WTC11 (cell line): ENCODE results near the gene MYL6B. TPM values are rescaled to one million over a fixed set of nuclear protein-coding genes. Genes with fewer than 3 reads are reported as not detected.

Experiments
- ATAC-seq: fragments of 200-7000 bp; cut with Tn5 transposase; 2 replicates; pipeline ENCODE4 v1.10.0; 2021; ENCODE audit warnings: mild to moderate bottlenecking, moderate library complexity
- CTCF ChIA-PET: fragments of 300-600 bp; sonication (Branson Sonifier 250); formaldehyde crosslinking; loops from one replicate; lab custom pipeline; 2021; ENCODE audit warnings: antibody characterized with exemption; lab: Charles Lee
- POLR2A ChIA-PET: fragments of 350-600 bp; sonication (Branson Sonifier 250); formaldehyde crosslinking; loops from one replicate; lab custom pipeline; 2021; ENCODE audit warnings: antibody characterized with exemption; lab: Charles Lee
- DNase-seq: peaks from one replicate; pipeline ENCODE4 v3.0.0; 2021; ENCODE audit warnings: low spot score
- H3K27ac Mint-ChIP-seq: 2 replicates; pipeline ENCODE4 v1.8.0; 2021; ENCODE audit warnings: mixed read lengths
- H3K27me3 Mint-ChIP-seq: 2 replicates; pipeline ENCODE4 v1.8.0; 2021; ENCODE audit warnings: low read depth, mild to moderate bottlenecking, moderate library complexity, mixed read lengths
- H3K36me3 Mint-ChIP-seq: 2 replicates; pipeline ENCODE4 v1.8.0; 2021; ENCODE audit warnings: mixed read lengths
- H3K4me1 Mint-ChIP-seq: 2 replicates; pipeline ENCODE4 v1.8.0; 2022; ENCODE audit warnings: mixed read lengths
- H3K4me3 Mint-ChIP-seq: 2 replicates; pipeline ENCODE4 v1.8.0; 2021; ENCODE audit warnings: mild to moderate bottlenecking, moderate library complexity, mixed read lengths
- H3K9me3 Mint-ChIP-seq: 2 replicates; pipeline ENCODE4 v1.8.0; 2021; ENCODE audit warnings: mixed read lengths
- ELF4 ChIP-seq: sonication (generic); formaldehyde crosslinking; IDR thresholded peaks from 2 replicates; pipeline ENCODE4 v1.8.1; 2022; ENCODE audit warnings: low read depth, mild to moderate bottlenecking, moderate library complexity, missing genetic modification reagents
- ETV6 ChIP-seq: sonication (generic); formaldehyde crosslinking; IDR thresholded peaks from 2 replicates; pipeline ENCODE4 v1.8.1; 2022; ENCODE audit warnings: mild to moderate bottlenecking, missing genetic modification reagents
- FOXJ3 ChIP-seq: sonication (generic); formaldehyde crosslinking; IDR thresholded peaks from 2 replicates; pipeline ENCODE4 v1.9.0; 2021; ENCODE audit warnings: missing genetic modification reagents, mild to moderate bottlenecking, borderline replicate concordance
- GABPB1 ChIP-seq: sonication (generic); formaldehyde crosslinking; IDR thresholded peaks from 2 replicates; pipeline ENCODE4 v1.8.1; 2023; ENCODE audit warnings: mild to moderate bottlenecking, missing genetic modification reagents
- HMGA2 ChIP-seq: fragments of 250-450 bp; sonication (Bioruptor Pico); IDR thresholded peaks from 2 replicates; pipeline ENCODE4 v1.4.0; 2021; ENCODE audit warnings: mild to moderate bottlenecking, moderate library complexity
- KAT7 ChIP-seq: sonication (generic); formaldehyde crosslinking; IDR thresholded peaks from 2 replicates; pipeline ENCODE4 v1.8.1; 2023; ENCODE audit warnings: missing genetic modification reagents, mild to moderate bottlenecking, borderline replicate concordance
- ZNF138 ChIP-seq: sonication (generic); formaldehyde crosslinking; conservative IDR thresholded peaks from 2 replicates; pipeline ENCODE4 v1.8.1; 2022; ENCODE audit warnings: mild to moderate bottlenecking, moderate library complexity, missing genetic modification reagents
- ZNF219 ChIP-seq: sonication (generic); formaldehyde crosslinking; IDR thresholded peaks from 2 replicates; pipeline ENCODE4 v1.8.0; 2023; ENCODE audit warnings: missing genetic modification reagents, mild to moderate bottlenecking, borderline replicate concordance
- ZNF416 ChIP-seq: fragments of 250-450 bp; sonication (Bioruptor Pico); IDR thresholded peaks from 2 replicates; pipeline ENCODE4 v1.9.0; 2021; ENCODE audit warnings: mild to moderate bottlenecking, inconsistent platforms
- ZNF671 ChIP-seq: fragments of 250-450 bp; sonication (Bioruptor Pico); IDR thresholded peaks from 2 replicates; pipeline ENCODE4 v1.8.0; 2021; ENCODE audit warnings: mild to moderate bottlenecking
- total RNA-seq: library from RNA; stranded (reverse); gene quantifications from 3 replicates; pipeline ENCODE4 v1.2.3, GENCODE V29; 2021
- TF ChIP-seq, protein P1 (sequence below): fragments of 250-450 bp; sonication (Bioruptor Pico); conservative IDR thresholded peaks from 2 replicates; pipeline ENCODE4 v1.9.0; 2021; ENCODE audit warnings: mild to moderate bottlenecking
- TF ChIP-seq, protein P2 (sequence below): fragments of 250-450 bp; sonication (Bioruptor Pico); IDR thresholded peaks from 2 replicates; pipeline ENCODE4 v1.9.0; 2021; ENCODE audit warnings: mild to moderate bottlenecking, borderline replicate concordance
- TF ChIP-seq, protein P3 (sequence below): sonication (generic); formaldehyde crosslinking; conservative IDR thresholded peaks from 2 replicates; pipeline ENCODE4 v1.8.1; 2023; ENCODE audit warnings: mild to moderate bottlenecking, low read depth, missing genetic modification reagents, moderate library complexity
- TF ChIP-seq, protein P4 (sequence below): sonication (generic); formaldehyde crosslinking; IDR thresholded peaks from 2 replicates; pipeline ENCODE4 v1.8.1; 2023; ENCODE audit warnings: mild to moderate bottlenecking, missing genetic modification reagents, moderate library complexity
- TF ChIP-seq, protein P5 (sequence below): fragments of 250-450 bp; sonication (Bioruptor Pico); IDR thresholded peaks from 2 replicates; pipeline ENCODE4 v1.8.0; 2021; ENCODE audit warnings: mild to moderate bottlenecking
- TF ChIP-seq, protein P6 (sequence below): fragments of 250-450 bp; sonication (Bioruptor Pico); IDR thresholded peaks from 2 replicates; pipeline ENCODE4 v1.9.0; 2021; ENCODE audit warnings: mild to moderate bottlenecking

Gene MYL6B
- total RNA-seq, 1 experiment from 2014 or later, result 173 TPM

DNA sequence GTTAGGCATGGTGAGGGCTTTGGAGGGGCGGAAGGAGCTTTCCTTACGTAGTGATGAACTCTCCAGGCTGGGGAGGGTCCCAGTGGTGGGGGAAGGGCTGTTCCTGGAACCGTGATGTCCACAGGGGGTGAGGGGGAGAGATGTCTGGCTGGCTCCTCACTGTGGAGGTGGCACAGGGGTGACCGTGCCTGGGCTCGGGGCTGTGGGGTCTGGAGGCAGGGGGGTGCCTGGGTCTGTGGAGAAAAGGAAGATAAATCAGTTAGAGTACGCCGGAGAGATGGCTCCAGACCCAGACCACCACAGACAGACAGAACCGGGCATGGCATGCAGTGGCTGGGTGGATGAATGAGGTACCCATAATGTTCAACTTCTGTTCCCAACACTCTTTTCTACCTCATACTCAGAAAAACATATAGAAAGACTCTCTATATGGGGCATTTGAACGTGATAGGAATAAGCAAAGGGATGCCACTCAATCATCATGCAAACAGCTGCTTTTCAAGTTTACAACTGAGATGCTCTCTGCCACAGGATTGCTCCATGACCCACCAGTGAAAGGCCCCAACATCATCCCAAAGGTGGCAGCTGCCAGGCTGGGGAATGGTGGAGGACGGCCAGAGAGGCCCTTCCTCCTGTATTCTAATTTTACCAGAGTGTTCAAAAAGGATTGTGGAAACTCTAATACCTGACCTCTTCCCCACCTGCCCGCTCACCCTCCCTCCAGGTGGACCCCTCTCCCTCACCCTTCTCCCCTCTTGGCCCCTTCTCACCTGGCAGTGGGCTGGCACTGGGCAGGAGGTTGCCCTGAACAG, 11.4 kb downstream of the MYL6B start:
- DNase-seq, result no peak
- TF ChIP-seq, protein P1, sequence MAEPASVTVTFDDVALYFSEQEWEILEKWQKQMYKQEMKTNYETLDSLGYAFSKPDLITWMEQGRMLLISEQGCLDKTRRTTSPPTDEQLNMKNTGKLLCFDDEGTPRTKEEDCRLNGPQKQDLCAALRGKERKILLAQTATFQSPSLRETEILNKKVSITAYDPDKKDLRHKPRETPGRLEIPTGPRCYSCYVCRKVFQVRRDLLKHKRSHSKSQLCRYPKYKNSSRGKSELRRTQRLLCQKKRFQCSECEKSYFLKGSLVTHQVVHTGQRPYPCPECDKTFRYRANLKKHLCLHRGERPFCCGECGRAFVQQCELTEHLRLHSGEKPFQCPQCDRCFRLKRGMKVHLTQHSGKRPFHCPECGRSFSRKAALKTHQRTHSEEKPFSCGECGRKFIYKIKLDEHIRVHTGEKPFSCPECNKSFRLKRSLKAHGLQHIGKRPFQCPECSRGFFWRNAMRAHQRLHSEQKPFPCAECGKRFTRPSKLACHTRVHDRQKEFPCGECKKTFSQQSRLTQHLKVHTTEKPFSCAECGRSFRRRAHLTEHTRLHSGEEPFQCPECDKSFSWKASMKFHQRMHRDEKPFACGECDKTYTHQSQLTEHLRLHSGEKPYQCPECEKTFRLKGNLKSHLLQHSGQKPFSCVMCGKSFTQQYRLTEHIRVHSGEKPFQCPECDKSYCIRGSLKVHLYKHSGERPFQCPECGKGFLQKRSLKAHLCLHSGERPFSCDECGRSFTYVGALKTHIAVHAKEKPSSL (CRISPR knock-in tag), result peak; percentile 73
- TF ChIP-seq, protein P2, sequence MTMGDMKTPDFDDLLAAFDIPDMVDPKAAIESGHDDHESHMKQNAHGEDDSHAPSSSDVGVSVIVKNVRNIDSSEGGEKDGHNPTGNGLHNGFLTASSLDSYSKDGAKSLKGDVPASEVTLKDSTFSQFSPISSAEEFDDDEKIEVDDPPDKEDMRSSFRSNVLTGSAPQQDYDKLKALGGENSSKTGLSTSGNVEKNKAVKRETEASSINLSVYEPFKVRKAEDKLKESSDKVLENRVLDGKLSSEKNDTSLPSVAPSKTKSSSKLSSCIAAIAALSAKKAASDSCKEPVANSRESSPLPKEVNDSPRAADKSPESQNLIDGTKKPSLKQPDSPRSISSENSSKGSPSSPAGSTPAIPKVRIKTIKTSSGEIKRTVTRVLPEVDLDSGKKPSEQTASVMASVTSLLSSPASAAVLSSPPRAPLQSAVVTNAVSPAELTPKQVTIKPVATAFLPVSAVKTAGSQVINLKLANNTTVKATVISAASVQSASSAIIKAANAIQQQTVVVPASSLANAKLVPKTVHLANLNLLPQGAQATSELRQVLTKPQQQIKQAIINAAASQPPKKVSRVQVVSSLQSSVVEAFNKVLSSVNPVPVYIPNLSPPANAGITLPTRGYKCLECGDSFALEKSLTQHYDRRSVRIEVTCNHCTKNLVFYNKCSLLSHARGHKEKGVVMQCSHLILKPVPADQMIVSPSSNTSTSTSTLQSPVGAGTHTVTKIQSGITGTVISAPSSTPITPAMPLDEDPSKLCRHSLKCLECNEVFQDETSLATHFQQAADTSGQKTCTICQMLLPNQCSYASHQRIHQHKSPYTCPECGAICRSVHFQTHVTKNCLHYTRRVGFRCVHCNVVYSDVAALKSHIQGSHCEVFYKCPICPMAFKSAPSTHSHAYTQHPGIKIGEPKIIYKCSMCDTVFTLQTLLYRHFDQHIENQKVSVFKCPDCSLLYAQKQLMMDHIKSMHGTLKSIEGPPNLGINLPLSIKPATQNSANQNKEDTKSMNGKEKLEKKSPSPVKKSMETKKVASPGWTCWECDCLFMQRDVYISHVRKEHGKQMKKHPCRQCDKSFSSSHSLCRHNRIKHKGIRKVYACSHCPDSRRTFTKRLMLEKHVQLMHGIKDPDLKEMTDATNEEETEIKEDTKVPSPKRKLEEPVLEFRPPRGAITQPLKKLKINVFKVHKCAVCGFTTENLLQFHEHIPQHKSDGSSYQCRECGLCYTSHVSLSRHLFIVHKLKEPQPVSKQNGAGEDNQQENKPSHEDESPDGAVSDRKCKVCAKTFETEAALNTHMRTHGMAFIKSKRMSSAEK (CRISPR knock-in tag), result peak; percentile 49; the same call in 1 of the 2 replicates
- TF ChIP-seq, protein P3, sequence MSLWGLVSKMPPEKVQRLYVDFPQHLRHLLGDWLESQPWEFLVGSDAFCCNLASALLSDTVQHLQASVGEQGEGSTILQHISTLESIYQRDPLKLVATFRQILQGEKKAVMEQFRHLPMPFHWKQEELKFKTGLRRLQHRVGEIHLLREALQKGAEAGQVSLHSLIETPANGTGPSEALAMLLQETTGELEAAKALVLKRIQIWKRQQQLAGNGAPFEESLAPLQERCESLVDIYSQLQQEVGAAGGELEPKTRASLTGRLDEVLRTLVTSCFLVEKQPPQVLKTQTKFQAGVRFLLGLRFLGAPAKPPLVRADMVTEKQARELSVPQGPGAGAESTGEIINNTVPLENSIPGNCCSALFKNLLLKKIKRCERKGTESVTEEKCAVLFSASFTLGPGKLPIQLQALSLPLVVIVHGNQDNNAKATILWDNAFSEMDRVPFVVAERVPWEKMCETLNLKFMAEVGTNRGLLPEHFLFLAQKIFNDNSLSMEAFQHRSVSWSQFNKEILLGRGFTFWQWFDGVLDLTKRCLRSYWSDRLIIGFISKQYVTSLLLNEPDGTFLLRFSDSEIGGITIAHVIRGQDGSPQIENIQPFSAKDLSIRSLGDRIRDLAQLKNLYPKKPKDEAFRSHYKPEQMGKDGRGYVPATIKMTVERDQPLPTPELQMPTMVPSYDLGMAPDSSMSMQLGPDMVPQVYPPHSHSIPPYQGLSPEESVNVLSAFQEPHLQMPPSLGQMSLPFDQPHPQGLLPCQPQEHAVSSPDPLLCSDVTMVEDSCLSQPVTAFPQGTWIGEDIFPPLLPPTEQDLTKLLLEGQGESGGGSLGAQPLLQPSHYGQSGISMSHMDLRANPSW (CRISPR knock-in tag), result no peak
- TF ChIP-seq ZNF671 (CRISPR knock-in tag), result peak; percentile 82
- TF ChIP-seq ELF4, result no peak
- TF ChIP-seq FOXJ3 (CRISPR knock-in tag), result no peak
- no peak for TF ChIP-seq KAT7 (CRISPR knock-in tag)
- TF ChIP-seq, protein P4, sequence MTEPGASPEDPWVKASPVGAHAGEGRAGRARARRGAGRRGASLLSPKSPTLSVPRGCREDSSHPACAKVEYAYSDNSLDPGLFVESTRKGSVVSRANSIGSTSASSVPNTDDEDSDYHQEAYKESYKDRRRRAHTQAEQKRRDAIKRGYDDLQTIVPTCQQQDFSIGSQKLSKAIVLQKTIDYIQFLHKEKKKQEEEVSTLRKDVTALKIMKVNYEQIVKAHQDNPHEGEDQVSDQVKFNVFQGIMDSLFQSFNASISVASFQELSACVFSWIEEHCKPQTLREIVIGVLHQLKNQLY (CRISPR knock-in tag), result no peak
- TF ChIP-seq HMGA2, result no peak
- TF ChIP-seq, protein P5, sequence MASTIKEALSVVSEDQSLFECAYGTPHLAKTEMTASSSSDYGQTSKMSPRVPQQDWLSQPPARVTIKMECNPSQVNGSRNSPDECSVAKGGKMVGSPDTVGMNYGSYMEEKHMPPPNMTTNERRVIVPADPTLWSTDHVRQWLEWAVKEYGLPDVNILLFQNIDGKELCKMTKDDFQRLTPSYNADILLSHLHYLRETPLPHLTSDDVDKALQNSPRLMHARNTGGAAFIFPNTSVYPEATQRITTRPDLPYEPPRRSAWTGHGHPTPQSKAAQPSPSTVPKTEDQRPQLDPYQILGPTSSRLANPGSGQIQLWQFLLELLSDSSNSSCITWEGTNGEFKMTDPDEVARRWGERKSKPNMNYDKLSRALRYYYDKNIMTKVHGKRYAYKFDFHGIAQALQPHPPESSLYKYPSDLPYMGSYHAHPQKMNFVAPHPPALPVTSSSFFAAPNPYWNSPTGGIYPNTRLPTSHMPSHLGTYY (CRISPR knock-in tag), result peak; percentile 91; the same call in 1 of the 2 replicates
- no peak for TF ChIP-seq ZNF138 (CRISPR knock-in tag)
- TF ChIP-seq ZNF219 (CRISPR knock-in tag), result no peak
- no peak for TF ChIP-seq ETV6 (CRISPR knock-in tag)
- TF ChIP-seq GABPB1 (CRISPR knock-in tag), result no peak
- peak; percentile 76; the same call in 1 of the 2 replicates for TF ChIP-seq ZNF416 (CRISPR knock-in tag)
- TF ChIP-seq, protein P6, sequence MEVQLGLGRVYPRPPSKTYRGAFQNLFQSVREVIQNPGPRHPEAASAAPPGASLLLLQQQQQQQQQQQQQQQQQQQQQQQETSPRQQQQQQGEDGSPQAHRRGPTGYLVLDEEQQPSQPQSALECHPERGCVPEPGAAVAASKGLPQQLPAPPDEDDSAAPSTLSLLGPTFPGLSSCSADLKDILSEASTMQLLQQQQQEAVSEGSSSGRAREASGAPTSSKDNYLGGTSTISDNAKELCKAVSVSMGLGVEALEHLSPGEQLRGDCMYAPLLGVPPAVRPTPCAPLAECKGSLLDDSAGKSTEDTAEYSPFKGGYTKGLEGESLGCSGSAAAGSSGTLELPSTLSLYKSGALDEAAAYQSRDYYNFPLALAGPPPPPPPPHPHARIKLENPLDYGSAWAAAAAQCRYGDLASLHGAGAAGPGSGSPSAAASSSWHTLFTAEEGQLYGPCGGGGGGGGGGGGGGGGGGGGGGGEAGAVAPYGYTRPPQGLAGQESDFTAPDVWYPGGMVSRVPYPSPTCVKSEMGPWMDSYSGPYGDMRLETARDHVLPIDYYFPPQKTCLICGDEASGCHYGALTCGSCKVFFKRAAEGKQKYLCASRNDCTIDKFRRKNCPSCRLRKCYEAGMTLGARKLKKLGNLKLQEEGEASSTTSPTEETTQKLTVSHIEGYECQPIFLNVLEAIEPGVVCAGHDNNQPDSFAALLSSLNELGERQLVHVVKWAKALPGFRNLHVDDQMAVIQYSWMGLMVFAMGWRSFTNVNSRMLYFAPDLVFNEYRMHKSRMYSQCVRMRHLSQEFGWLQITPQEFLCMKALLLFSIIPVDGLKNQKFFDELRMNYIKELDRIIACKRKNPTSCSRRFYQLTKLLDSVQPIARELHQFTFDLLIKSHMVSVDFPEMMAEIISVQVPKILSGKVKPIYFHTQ (CRISPR knock-in tag), result peak; percentile 86
- H3K27me3 Mint-ChIP-seq, result no peaks in the 10 kb centered on the region
- ATAC-seq, result peak; percentile 5
- no peak overlapping the region for H3K4me3 Mint-ChIP-seq
- no peaks in the 10 kb centered on the region for H3K9me3 Mint-ChIP-seq
- peak overlapping the region; percentile 32 for H3K27ac Mint-ChIP-seq
- H3K36me3 Mint-ChIP-seq, result peaks cover 81% of the 10 kb centered on the region
- CTCF ChIA-PET, result interaction anchor here (1.0 to 3.4 kb wide), 6 partner anchors 25 to 95 kb away, joined by 3 to 21 read pairs (median 9); partner anchors contain the start of genes ANKRD52, ESYT1, RNF41 and SMARCC2
- H3K4me1 Mint-ChIP-seq, result peaks cover 43% of the 10 kb centered on the region
- POLR2A ChIA-PET, result interaction anchor here (0.5 to 7.2 kb wide), 14 partner anchors 8 to 190 kb away, joined by 3 to 104 read pairs (median 4); partner anchors contain the start of genes ERBB3, ESYT1, MYL6B and RAB5B
